SH-SY5Y (cell line): ENCODE data around the gene MELTF.

Source experiments
- GATA2 ChIP-seq: IDR thresholded peaks from 2 replicates; pipeline ENCODE4 v1.6.1; 2011; ENCODE audit warnings: mild to moderate bottlenecking, low read depth, low read length
- GATA3 ChIP-seq: IDR thresholded peaks from 2 replicates; pipeline ENCODE4 v1.6.1; 2011; ENCODE audit warnings: low read depth, mild to moderate bottlenecking, low read length, moderate library complexity

DNA sequence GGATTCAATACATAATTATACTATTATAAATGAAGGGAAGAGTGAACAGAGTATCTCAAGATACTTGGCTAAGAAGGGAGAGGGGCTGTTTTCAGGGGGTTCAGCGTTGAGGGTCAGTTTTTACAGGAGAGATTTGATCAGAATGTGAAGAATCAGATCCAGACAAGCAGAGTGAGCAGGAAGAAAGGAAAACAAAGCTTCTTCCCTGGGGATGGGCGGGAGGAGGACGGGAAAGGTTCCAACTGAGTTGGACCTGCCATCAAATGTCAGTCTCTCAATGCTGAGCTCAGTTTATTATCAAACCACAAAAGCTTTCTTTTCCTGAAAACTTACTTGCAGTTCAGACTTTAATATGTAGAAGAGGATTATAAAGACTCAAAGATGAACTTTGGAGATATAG is 6.0 kb upstream of the MELTF start:
- TF ChIP-seq GATA2 (no peak), GATA3 (no peak)
